WTC11 (cell line): ENCODE results near the gene CACNA1D. TPM values are rescaled to one million over a fixed set of nuclear protein-coding genes. Genes with fewer than 3 reads are reported as not detected.

Experiments
- ATAC-seq: fragments of 200-7000 bp; cut with Tn5 transposase; 2 replicates; pipeline ENCODE4 v1.10.0; 2021; ENCODE audit warnings: mild to moderate bottlenecking, moderate library complexity
- CTCF ChIA-PET: fragments of 300-600 bp; sonication (Branson Sonifier 250); formaldehyde crosslinking; loops from one replicate; lab custom pipeline; 2021; ENCODE audit warnings: antibody characterized with exemption; lab: Charles Lee
- POLR2A ChIA-PET: fragments of 350-600 bp; sonication (Branson Sonifier 250); formaldehyde crosslinking; loops from one replicate; lab custom pipeline; 2021; ENCODE audit warnings: antibody characterized with exemption; lab: Charles Lee
- DNase-seq: peaks from one replicate; pipeline ENCODE4 v3.0.0; 2021; ENCODE audit warnings: low spot score
- H3K27ac Mint-ChIP-seq: 2 replicates; pipeline ENCODE4 v1.8.0; 2021; ENCODE audit warnings: mixed read lengths
- H3K27me3 Mint-ChIP-seq: 2 replicates; pipeline ENCODE4 v1.8.0; 2021; ENCODE audit warnings: low read depth, mild to moderate bottlenecking, moderate library complexity, mixed read lengths
- H3K36me3 Mint-ChIP-seq: 2 replicates; pipeline ENCODE4 v1.8.0; 2021; ENCODE audit warnings: mixed read lengths
- H3K4me1 Mint-ChIP-seq: 2 replicates; pipeline ENCODE4 v1.8.0; 2022; ENCODE audit warnings: mixed read lengths
- H3K4me3 Mint-ChIP-seq: 2 replicates; pipeline ENCODE4 v1.8.0; 2021; ENCODE audit warnings: mild to moderate bottlenecking, moderate library complexity, mixed read lengths
- H3K9me3 Mint-ChIP-seq: 2 replicates; pipeline ENCODE4 v1.8.0; 2021; ENCODE audit warnings: mixed read lengths
- ARID4B ChIP-seq: sonication (generic); formaldehyde crosslinking; IDR thresholded peaks from 2 replicates; pipeline ENCODE4 v1.8.0; 2023; ENCODE audit warnings: missing genetic modification reagents, mild to moderate bottlenecking, borderline replicate concordance
- ATF2 ChIP-seq: sonication (generic); formaldehyde crosslinking; IDR thresholded peaks from 2 replicates; pipeline ENCODE4 v1.8.1; 2022; ENCODE audit warnings: low read depth, missing genetic modification reagents, borderline replicate concordance
- ATF3 ChIP-seq: sonication (generic); formaldehyde crosslinking; conservative IDR thresholded peaks from 2 replicates; pipeline ENCODE4 v1.8.1; 2022; ENCODE audit warnings: mild to moderate bottlenecking, missing genetic modification reagents
- CREB1 ChIP-seq: sonication (generic); formaldehyde crosslinking; IDR thresholded peaks from 2 replicates; pipeline ENCODE4 v1.8.0; 2023; ENCODE audit warnings: mild to moderate bottlenecking, missing genetic modification reagents
- E2F1 ChIP-seq: sonication (generic); formaldehyde crosslinking; IDR thresholded peaks from 2 replicates; pipeline ENCODE4 v1.8.0; 2022; ENCODE audit warnings: mild to moderate bottlenecking, missing genetic modification reagents
- E2F4 ChIP-seq: sonication (generic); formaldehyde crosslinking; IDR thresholded peaks from 2 replicates; pipeline ENCODE4 v1.8.1; 2022; ENCODE audit warnings: low read depth, mild to moderate bottlenecking, moderate library complexity, missing genetic modification reagents, borderline replicate concordance
- ELF4 ChIP-seq: sonication (generic); formaldehyde crosslinking; IDR thresholded peaks from 2 replicates; pipeline ENCODE4 v1.8.1; 2022; ENCODE audit warnings: low read depth, mild to moderate bottlenecking, moderate library complexity, missing genetic modification reagents
- ESRRA ChIP-seq: sonication (generic); formaldehyde crosslinking; IDR thresholded peaks from 2 replicates; pipeline ENCODE4 v1.8.1; 2022; ENCODE audit warnings: mild to moderate bottlenecking, missing genetic modification reagents, borderline replicate concordance
- ETV6 ChIP-seq: sonication (generic); formaldehyde crosslinking; IDR thresholded peaks from 2 replicates; pipeline ENCODE4 v1.8.1; 2022; ENCODE audit warnings: mild to moderate bottlenecking, missing genetic modification reagents
- FOXK1 ChIP-seq: sonication (generic); formaldehyde crosslinking; IDR thresholded peaks from 2 replicates; pipeline ENCODE4 v1.8.0; 2022; ENCODE audit warnings: mild to moderate bottlenecking, moderate library complexity, missing genetic modification reagents
- MAX ChIP-seq: sonication (generic); formaldehyde crosslinking; IDR thresholded peaks from 2 replicates; pipeline ENCODE4 v1.8.0; 2022; ENCODE audit warnings: mild to moderate bottlenecking, missing genetic modification reagents
- NFYB ChIP-seq: sonication (generic); formaldehyde crosslinking; conservative IDR thresholded peaks from 2 replicates; pipeline ENCODE4 v1.8.0; 2022; ENCODE audit warnings: low read depth, missing genetic modification reagents
- OVOL2 ChIP-seq: fragments of 250-450 bp; sonication (Bioruptor Pico); IDR thresholded peaks from 2 replicates; pipeline ENCODE4 v1.9.0; 2021; ENCODE audit warnings: mild to moderate bottlenecking, borderline replicate concordance
- SP1 ChIP-seq: sonication (generic); formaldehyde crosslinking; conservative IDR thresholded peaks from 2 replicates; pipeline ENCODE4 v1.8.1; 2022; ENCODE audit warnings: missing genetic modification reagents
- USF1 ChIP-seq: sonication (generic); formaldehyde crosslinking; IDR thresholded peaks from 2 replicates; pipeline ENCODE4 v1.8.0; 2022; ENCODE audit warnings: mild to moderate bottlenecking, missing genetic modification reagents
- ZNF423 ChIP-seq: fragments of 250-450 bp; sonication (Bioruptor Pico); IDR thresholded peaks from 2 replicates; pipeline ENCODE4 v2.1.2; 2022; ENCODE audit warnings: mild to moderate bottlenecking, moderate library complexity
- total RNA-seq: library from RNA; stranded (reverse); gene quantifications from 3 replicates; pipeline ENCODE4 v1.2.3, GENCODE V29; 2021

CACNA1D gene
- total RNA-seq, 1 experiment from 2014 or later = 2.3 TPM

- TF ChIP-seq USF1 (CRISPR knock-in tag) (no peak), ZNF423 (no peak)
Observed at GRCh38 chr3:53815651-53816050, 321.2 kb downstream of the CACNA1D start (continued).

- Mint-ChIP-seq H3K4me3 (no peak overlapping the region), H3K9me3 (no peaks in the 10 kb centered on the region), H3K27me3 (no peaks in the 10 kb centered on the region), H3K27ac (no peak overlapping the region), H3K36me3 (no peaks in the 10 kb centered on the region; the same call in 1 of the 2 replicates), H3K4me1 (no peaks in the 10 kb centered on the region)
- TF ChIP-seq NFYB = no peak
- TF ChIP-seq E2F4 = no peak
- TF ChIP-seq ARID4B (CRISPR knock-in tag) = no peak
- no peak for TF ChIP-seq SP1
- no peak for TF ChIP-seq MAX (CRISPR knock-in tag)
- TF ChIP-seq CREB1 (CRISPR knock-in tag) = no peak
- TF ChIP-seq ELF4 (CRISPR knock-in tag) = no peak
- ATAC-seq (no peak), DNase-seq (no peak)
- ChIA-PET CTCF (interaction anchor here (0.6 to 0.7 kb wide), 3 partner anchors 26 to 218 kb away, joined by 3 to 5 read pairs (median 3); no protein-coding TSS in a partner anchor), POLR2A (no interaction called here)
Observed at GRCh38 chr3:53816425-53816824, 322.0 kb downstream of the CACNA1D start.

GRCh38 chr3:53817211-53817610 is 322.8 kb downstream of the CACNA1D start:
- DNase-seq (no peak), ATAC-seq (no peak)
- H3K4me1 Mint-ChIP-seq = no peaks in the 10 kb centered on the region
- CTCF ChIA-PET = interaction anchor here (0.7 kb wide), 1 partner anchor 79 kb away, joined by 5 read pairs; no protein-coding TSS in a partner anchor
- H3K9me3 Mint-ChIP-seq = no peaks in the 10 kb centered on the region
- TF ChIP-seq FOXK1 (CRISPR knock-in tag) (no peak), ATF2 (CRISPR knock-in tag) (no peak), ESRRA (CRISPR knock-in tag) (no peak), E2F1 (CRISPR knock-in tag) (no peak), ATF3 (CRISPR knock-in tag) (no peak), OVOL2 (CRISPR knock-in tag) (no peak), ETV6 (CRISPR knock-in tag) (no peak)
- H3K27me3 Mint-ChIP-seq = no peaks in the 10 kb centered on the region
- POLR2A ChIA-PET = no interaction called here
- H3K36me3 Mint-ChIP-seq = no peaks in the 10 kb centered on the region; the same call in 1 of the 2 replicates
- no peak overlapping the region for H3K27ac Mint-ChIP-seq
- H3K4me3 Mint-ChIP-seq = no peak overlapping the region
